Coronary artery (tissue), 2 donors: Measurements from ENCODE around the gene IGF2BP3.
A peak's percentile ranks its signal among the peaks of the same experiment; 100 is the strongest.

Experiments used
- DNase-seq: peaks from one replicate; pipeline ENCODE4 v3.0.0-alpha.2; 2017; ENCODE audit warnings: low spot score
- H3K27ac ChIP-seq, 2 donors: fragments of 200-600 bp; sonication (generic); one replicate each; pipeline ENCODE4 v1.5.1; 2016 to 2019
- H3K4me3 ChIP-seq: fragments of 200-600 bp; sonication (generic); 2 replicates; pipeline ENCODE4 v1.5.1; 2016; ENCODE audit warnings: mild to moderate bottlenecking, moderate library complexity
- CTCF ChIP-seq: fragments of 200-600 bp; sonication (generic); IDR thresholded peaks from one replicate; pipeline ENCODE4 v1.5.1; 2019; ENCODE audit warnings: antibody characterized with exemption

Gene IGF2BP3

GRCh38 chr7:23349484-23350157 lies 120.7 kb downstream of the IGF2BP3 start:
- TF ChIP-seq CTCF: no peak
- H3K4me3 ChIP-seq: no peak overlapping the region
- H3K27ac ChIP-seq: no peak overlapping the region
- no peak for DNase-seq

- Histone ChIP-seq H3K4me3 (no peak overlapping the region), H3K27ac (no peak overlapping the region)
- no peak for TF ChIP-seq CTCF
- no peak for DNase-seq
Observed at GRCh38 chr7:23347682-23348180, 122.6 kb downstream of the IGF2BP3 start.

- TF ChIP-seq CTCF: no peak
- H3K4me3 ChIP-seq: no peak overlapping the region
- no peak overlapping the region for H3K27ac ChIP-seq
- no peak for DNase-seq
Observed at GRCh38 chr7:23347033-23347681, 123.1 kb downstream of the IGF2BP3 start.

- Histone ChIP-seq H3K27ac (no peak overlapping the region), H3K4me3 (peak overlapping the region; percentile 30)
- DNase-seq: no peak
- TF ChIP-seq CTCF: no peak
Observed at GRCh38 chr7:23346316-23346715, 124.0 kb downstream of the IGF2BP3 start.

- no peak for DNase-seq
- no peak for TF ChIP-seq CTCF
- Histone ChIP-seq H3K4me3 (no peak overlapping the region), H3K27ac (no peak overlapping the region)
Observed at GRCh38 chr7:23345601-23346000, 124.7 kb downstream of the IGF2BP3 start.

GRCh38 chr7:23343806-23344475 lies 126.3 kb downstream of the IGF2BP3 start:
- H3K4me3 ChIP-seq: no peak overlapping the region
- H3K27ac ChIP-seq: no peak overlapping the region
- no peak for TF ChIP-seq CTCF
- no peak for DNase-seq
